Coronary artery (tissue), 2 donors: ENCODE results near the gene MXRA7.
A peak's percentile ranks its signal among the peaks of the same experiment; 100 is the strongest.

Source experiments
- DNase-seq: peaks from one replicate; pipeline ENCODE4 v3.0.0-alpha.2; 2017; ENCODE audit warnings: low spot score
- H3K27ac ChIP-seq, 2 donors: fragments of 200-600 bp; sonication (generic); one replicate each; pipeline ENCODE4 v1.5.1; 2016 to 2019
- H3K4me3 ChIP-seq: fragments of 200-600 bp; sonication (generic); 2 replicates; pipeline ENCODE4 v1.5.1; 2016; ENCODE audit warnings: mild to moderate bottlenecking, moderate library complexity
- TF ChIP-seq, protein P1 (sequence below): fragments of 200-600 bp; sonication (generic); IDR thresholded peaks from one replicate; pipeline ENCODE4 v1.5.1; 2019; ENCODE audit warnings: antibody characterized with exemption

MXRA7 gene

DNA sequence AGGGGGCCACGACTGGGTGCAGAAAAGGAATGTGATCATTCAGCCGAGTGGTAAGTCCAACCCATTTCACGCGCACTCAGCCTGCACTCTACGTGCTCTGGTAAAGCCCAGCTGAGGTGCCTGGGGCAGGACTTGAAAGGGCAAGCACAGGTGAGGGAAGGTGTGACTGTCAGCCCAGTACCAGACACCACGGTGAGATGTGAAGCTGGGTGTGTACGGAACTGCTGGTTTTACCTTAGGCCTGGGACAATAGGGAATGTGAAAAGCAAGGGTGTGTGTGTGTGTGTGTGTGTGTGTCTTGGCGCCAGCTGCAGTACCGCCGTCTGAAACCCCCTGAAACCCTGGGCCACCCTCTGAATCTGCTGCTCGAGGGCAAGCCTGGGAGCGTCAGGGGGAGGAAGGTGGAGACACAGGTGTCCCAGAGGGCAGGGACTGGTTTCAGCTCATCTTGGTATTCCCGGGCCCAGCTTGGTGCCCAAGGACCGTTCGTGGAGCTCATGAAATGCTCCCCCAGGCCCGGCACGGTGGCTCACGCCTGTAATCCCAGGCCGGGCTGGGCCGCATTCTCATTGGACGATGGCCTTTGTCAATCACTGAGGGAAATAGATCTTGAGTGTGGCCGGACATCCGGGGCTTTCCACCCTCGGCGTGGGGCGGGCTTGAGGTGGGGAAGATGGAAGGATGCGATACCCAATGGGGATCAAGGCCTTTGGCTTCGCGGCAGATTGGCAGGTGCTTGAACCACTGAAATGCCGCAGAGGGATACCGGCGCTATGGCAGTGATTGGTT, 39.4 kb downstream of the MXRA7 start:
- H3K27ac ChIP-seq = peak overlapping the region; percentile 80 to 89
- peak overlapping the region; percentile 80 for H3K4me3 ChIP-seq
- TF ChIP-seq, protein P1, sequence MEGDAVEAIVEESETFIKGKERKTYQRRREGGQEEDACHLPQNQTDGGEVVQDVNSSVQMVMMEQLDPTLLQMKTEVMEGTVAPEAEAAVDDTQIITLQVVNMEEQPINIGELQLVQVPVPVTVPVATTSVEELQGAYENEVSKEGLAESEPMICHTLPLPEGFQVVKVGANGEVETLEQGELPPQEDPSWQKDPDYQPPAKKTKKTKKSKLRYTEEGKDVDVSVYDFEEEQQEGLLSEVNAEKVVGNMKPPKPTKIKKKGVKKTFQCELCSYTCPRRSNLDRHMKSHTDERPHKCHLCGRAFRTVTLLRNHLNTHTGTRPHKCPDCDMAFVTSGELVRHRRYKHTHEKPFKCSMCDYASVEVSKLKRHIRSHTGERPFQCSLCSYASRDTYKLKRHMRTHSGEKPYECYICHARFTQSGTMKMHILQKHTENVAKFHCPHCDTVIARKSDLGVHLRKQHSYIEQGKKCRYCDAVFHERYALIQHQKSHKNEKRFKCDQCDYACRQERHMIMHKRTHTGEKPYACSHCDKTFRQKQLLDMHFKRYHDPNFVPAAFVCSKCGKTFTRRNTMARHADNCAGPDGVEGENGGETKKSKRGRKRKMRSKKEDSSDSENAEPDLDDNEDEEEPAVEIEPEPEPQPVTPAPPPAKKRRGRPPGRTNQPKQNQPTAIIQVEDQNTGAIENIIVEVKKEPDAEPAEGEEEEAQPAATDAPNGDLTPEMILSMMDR = no peak
- DNase-seq = peak; percentile 100

DNA sequence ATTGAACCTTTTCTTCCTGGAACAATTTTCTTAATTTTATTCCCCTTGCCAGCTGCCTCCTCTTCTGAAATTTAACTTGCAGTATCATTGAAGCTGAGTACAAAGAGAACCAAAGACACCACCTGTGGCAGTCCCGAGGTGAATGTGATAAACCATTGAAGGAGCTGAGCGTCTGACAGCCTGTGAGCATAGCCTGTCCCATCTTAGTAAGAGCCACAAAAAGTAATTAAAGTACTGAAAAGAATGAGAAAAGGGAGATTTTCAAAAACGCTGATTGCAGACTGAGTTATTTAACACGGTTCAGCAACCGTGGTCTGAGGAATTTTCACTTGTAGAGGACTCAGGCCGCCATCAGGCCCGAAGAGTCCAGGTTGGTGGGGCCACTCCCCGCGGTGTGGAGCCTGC, 40.0 kb downstream of the MXRA7 start:
- H3K27ac ChIP-seq = no peak overlapping the region
- peak overlapping the region; percentile 80 for H3K4me3 ChIP-seq
- TF ChIP-seq, protein P1 = no peak
- DNase-seq = no peak

GRCh38 chr17:76670020-76670717, 40.6 kb downstream of the MXRA7 start:
- no peak for DNase-seq
- TF ChIP-seq, protein P1 = no peak
- no peak overlapping the region for H3K27ac ChIP-seq
- H3K4me3 ChIP-seq = no peak overlapping the region

DNA sequence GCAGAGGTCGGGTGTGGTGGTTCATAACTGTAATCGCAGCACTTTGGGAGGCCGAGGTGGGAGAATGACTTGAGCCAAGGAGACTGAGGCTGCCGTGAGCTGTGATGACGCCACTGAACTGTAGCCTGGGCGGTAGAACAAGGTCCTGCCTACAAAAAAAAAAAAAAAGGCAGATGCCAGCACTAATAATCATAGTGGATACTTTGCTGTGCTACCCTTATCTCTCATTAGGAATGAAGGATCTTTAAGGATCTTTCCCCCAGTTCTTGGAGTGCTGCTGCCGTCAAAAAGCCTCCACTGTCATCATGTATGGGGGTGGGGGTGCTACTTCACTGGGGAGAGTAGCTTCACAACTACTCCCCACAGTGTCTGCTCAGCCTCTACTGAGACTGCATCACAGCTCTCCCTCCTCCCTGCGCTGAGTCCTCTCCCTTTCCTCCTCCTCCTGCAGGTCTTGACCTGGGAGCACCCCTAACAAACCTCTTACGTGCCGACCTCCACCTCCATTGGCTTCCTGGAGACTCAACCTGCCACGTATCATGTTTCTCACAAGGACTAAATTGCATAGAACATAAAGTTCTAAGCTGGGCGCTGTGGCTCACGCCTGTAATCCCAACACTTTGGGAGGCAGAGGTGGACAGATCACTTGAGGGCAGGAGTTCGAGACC, 42.8 kb downstream of the MXRA7 start:
- TF ChIP-seq, protein P1 = no peak
- Histone ChIP-seq H3K27ac (no peak overlapping the region), H3K4me3 (no peak overlapping the region)
- DNase-seq = no peak

GRCh38 chr17:76667491-76667755, 43.3 kb downstream of the MXRA7 start:
- H3K27ac ChIP-seq = no peak overlapping the region
- TF ChIP-seq, protein P1 = no peak
- DNase-seq = no peak
- H3K4me3 ChIP-seq = no peak overlapping the region

DNA sequence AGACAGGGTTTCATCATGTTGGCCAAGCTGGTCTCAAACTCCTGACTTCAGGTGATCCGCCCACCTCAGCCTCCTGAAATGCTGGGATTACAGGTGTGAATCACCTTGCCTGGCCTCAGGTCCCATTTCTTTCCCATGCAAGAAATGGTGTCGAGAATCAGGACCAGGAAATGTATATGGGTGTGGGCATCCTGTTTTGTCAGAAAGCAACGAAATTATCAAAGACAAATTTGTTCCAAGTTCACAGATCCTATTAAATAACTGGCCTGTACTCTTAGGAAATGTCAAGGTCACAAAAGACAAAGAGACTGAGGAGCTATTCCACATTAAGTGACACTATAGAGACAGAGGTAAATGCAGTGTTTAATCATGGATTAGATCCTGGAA, 50.1 kb downstream of the MXRA7 start:
- Histone ChIP-seq H3K4me3 (no peak overlapping the region), H3K27ac (no peak overlapping the region)
- TF ChIP-seq, protein P1 = no peak
- no peak for DNase-seq
